ENCODE measurements around the gene PITPNM3.

- TF ChIP-seq CTCF (IDR thresholded peaks at IDR 0.05; ENCODE audit: poor library complexity), result no peak
- TF ChIP-seq EZH2phosphoT487 (IDR thresholded peaks at IDR 0.05; ENCODE audit: low read depth, severe bottlenecking, unreplicated experiment), result no peak
- TF ChIP-seq EZH2 (IDR thresholded peaks at IDR 0.05; ENCODE audit: borderline replicate concordance), result no peak
Observed at GRCh38 chr17:6570731-6571451, 14.5 kb upstream of the PITPNM3 start.

All from hepatocyte (in vitro differentiated cells).